HepG2 (cell line): Measurements from ENCODE around the gene MRPL38. TPM values are rescaled to one million over a fixed set of nuclear protein-coding genes. Genes with fewer than 3 reads are reported as not detected.

ENCODE experiments used
- AHR ChIP-seq: IDR thresholded peaks from 2 replicates; pipeline ENCODE4 v1.6.1; 2018; ENCODE audit warnings: missing genetic modification reagents, missing compliant biosample characterization
- AKAP8 ChIP-seq: sonication (generic); formaldehyde crosslinking; IDR thresholded peaks from 2 replicates; pipeline ENCODE4 v1.5.1; 2020; ENCODE audit warnings: mild to moderate bottlenecking, missing genetic modification reagents
- ATF7 ChIP-seq, 2 experiments: fragments of 450-650 bp in 1 of 2; sonication (generic) in 1 of 2; formaldehyde crosslinking in 1 of 2; IDR thresholded peaks; 2 replicates each; pipeline versions ENCODE4 v1.4.0 to v1.6.1; 2016 to 2020; ENCODE audit warnings: antibody characterized with exemption in 1 of 2, mild to moderate bottlenecking in 1 of 2, missing genetic modification reagents in 1 of 2
- BRD4 ChIP-seq: sonication (generic); formaldehyde crosslinking; IDR thresholded peaks from 2 replicates; pipeline ENCODE4 v1.4.0; 2020; ENCODE audit warnings: missing genetic modification reagents
- GMEB2 ChIP-seq: IDR thresholded peaks from 2 replicates; pipeline ENCODE4 v1.6.1; 2016; ENCODE audit warnings: missing biosample characterization, missing genetic modification reagents, low read depth
- GTF3A ChIP-seq: sonication (generic); formaldehyde crosslinking; conservative IDR thresholded peaks from 2 replicates; pipeline ENCODE4 v1.4.0; 2020; ENCODE audit warnings: mild to moderate bottlenecking, missing genetic modification reagents
- HNRNPUL1 ChIP-seq: fragments of 200-400 bp; formaldehyde crosslinking; IDR thresholded peaks from 2 replicates; pipeline ENCODE4 v1.6.1; 2017; ENCODE audit warnings: low read depth, mild to moderate bottlenecking, low read length, moderate library complexity
- MAFK ChIP-seq, 2 experiments: IDR thresholded peaks in 1 of 2; conservative IDR thresholded peaks in 1 of 2; 2 replicates each; pipeline ENCODE4 v1.6.1; 2011; ENCODE audit warnings: improper control_type of control experiment in 2 of 2, low read length in 2 of 2
- NONO ChIP-seq, 2 experiments: fragments of 450-650 bp in 1 of 2; sonication (generic) in 1 of 2; formaldehyde crosslinking in 1 of 2; IDR thresholded peaks in 1 of 2; conservative IDR thresholded peaks in 1 of 2; 2 replicates each; pipeline versions ENCODE4 v1.6.1 to v1.8.0; 2017 to 2022; ENCODE audit warnings: mild to moderate bottlenecking in 1 of 2, missing genetic modification reagents in 1 of 2, moderate library complexity in 1 of 2
- PAF1 ChIP-seq: IDR thresholded peaks from 2 replicates; pipeline ENCODE4 v1.6.1; 2016; ENCODE audit warnings: missing genetic modification reagents, missing compliant biosample characterization
- PRDM10 ChIP-seq: sonication (generic); formaldehyde crosslinking; IDR thresholded peaks from 2 replicates; pipeline ENCODE4 v1.4.0; 2020; ENCODE audit warnings: low read depth, missing genetic modification reagents
- RARG ChIP-seq: sonication (generic); formaldehyde crosslinking; IDR thresholded peaks from 2 replicates; pipeline ENCODE4 v1.4.0; 2020; ENCODE audit warnings: low read depth, mild to moderate bottlenecking, missing genetic modification reagents
- RBFOX2 ChIP-seq: fragments of 200-400 bp; formaldehyde crosslinking; IDR thresholded peaks from 2 replicates; pipeline ENCODE4 v1.6.1; 2017; ENCODE audit warnings: low read depth, mild to moderate bottlenecking, low read length
- SRSF9 ChIP-seq: fragments of 200-400 bp; formaldehyde crosslinking; IDR thresholded peaks from 2 replicates; pipeline ENCODE4 v1.6.1; 2018; ENCODE audit warnings: borderline replicate concordance, mild to moderate bottlenecking, low read depth, low read length; ENCODE audit not compliant: insufficient read depth, poor library complexity, severe bottlenecking
- SUZ12 ChIP-seq: fragments of 150-350 bp; IDR thresholded peaks from 2 replicates; pipeline ENCODE4 v1.6.1; 2014; ENCODE audit warnings: low read depth, low read length
- SYNCRIP ChIP-seq: fragments of 200-400 bp; formaldehyde crosslinking; IDR thresholded peaks from 2 replicates; pipeline ENCODE4 v1.6.1; 2018; ENCODE audit warnings: mild to moderate bottlenecking, low read depth, low read length; ENCODE audit not compliant: insufficient read depth
- ZFP82 ChIP-seq: sonication (generic); formaldehyde crosslinking; IDR thresholded peaks from 2 replicates; pipeline ENCODE4 v1.5.1; 2020; ENCODE audit warnings: mild to moderate bottlenecking, missing genetic modification reagents, borderline replicate concordance
- ZIK1 ChIP-seq: sonication (generic); formaldehyde crosslinking; IDR thresholded peaks from 2 replicates; pipeline ENCODE4 v1.5.0; 2020; ENCODE audit warnings: mild to moderate bottlenecking, low read depth, missing genetic modification reagents, borderline replicate concordance
- ZMAT5 ChIP-seq: sonication (generic); formaldehyde crosslinking; IDR thresholded peaks from 2 replicates; pipeline ENCODE4 v1.5.0; 2020; ENCODE audit warnings: mild to moderate bottlenecking, low read depth, missing genetic modification reagents, borderline replicate concordance
- ZNF235 ChIP-seq: sonication (generic); formaldehyde crosslinking; IDR thresholded peaks from 2 replicates; pipeline ENCODE4 v1.8.1; 2023; ENCODE audit warnings: mild to moderate bottlenecking, missing genetic modification reagents, borderline replicate concordance
- ZNF292 ChIP-seq: sonication (generic); formaldehyde crosslinking; IDR thresholded peaks from 2 replicates; pipeline ENCODE4 v1.8.1; 2022; ENCODE audit warnings: mild to moderate bottlenecking, low read depth, missing genetic modification reagents, borderline replicate concordance
- ZNF484 ChIP-seq: sonication (generic); formaldehyde crosslinking; IDR thresholded peaks from 2 replicates; pipeline ENCODE4 v1.5.1; 2020; ENCODE audit warnings: mild to moderate bottlenecking, low read depth, missing genetic modification reagents, borderline replicate concordance
- ZNF816 ChIP-seq: sonication (generic); formaldehyde crosslinking; IDR thresholded peaks from 2 replicates; pipeline ENCODE4 v1.8.0; 2022; ENCODE audit warnings: missing genetic modification reagents, mild to moderate bottlenecking, borderline replicate concordance
- ZSCAN20 ChIP-seq: sonication (generic); formaldehyde crosslinking; IDR thresholded peaks from 2 replicates; pipeline ENCODE4 v1.4.0; 2020; ENCODE audit warnings: missing genetic modification reagents, mild to moderate bottlenecking, borderline replicate concordance
- polyA plus RNA-seq, 8 experiments: library from polyadenylated mRNA; depleted of rRNA in 3 of 8; stranded (reverse) in 7 of 8; unstranded in 1 of 8; fragments of >200 nt; fragmentation: Illumina TruSeq in 4 of 8; extraction: Trizol in 4 of 8; gene quantifications; 2 replicates each; pipeline versions ENCODE4 v1.2.1 to v1.2.3, GENCODE V29; 2011 to 2016; ENCODE audit warnings: low read depth in 4 of 8, missing spikeins in 1 of 8, mixed read lengths in 1 of 8; ENCODE audit not compliant: insufficient read depth in 1 of 8
- total RNA-seq, 5 experiments: library from RNA; depleted of rRNA; stranded (reverse); fragments of >200 nt; fragmentation: Illumina TruSeq; extraction: Trizol; gene quantifications; 2 replicates each; pipeline ENCODE4 v1.2.3, GENCODE V29; 2016; ENCODE audit warnings: low read depth in 1 of 5

Gene MRPL38
- total and polyA plus RNA-seq, 2 of the 13 experiments (the other 11 are each of a cell fraction or from before 2014, with no cell fraction given), result 83.7 to 125 TPM

GRCh38 chr17:75888484-75888883 lies 16.2 kb downstream of the MRPL38 start (continued):
- TF ChIP-seq BRD4 (CRISPR knock-in tag) (no peak), SYNCRIP (no peak), AKAP8 (CRISPR knock-in tag) (no peak), ZIK1 (CRISPR knock-in tag) (no peak), ZFP82 (no peak), MAFK (conservative IDR thresholded peaks at IDR 0.05 in 1 of 2, IDR thresholded peaks at IDR 0.05 in 1 of 2; ENCODE audit: low read length in 2 of 2) (no peak), PRDM10 (CRISPR knock-in tag) (no peak), SRSF9 (no peak), ATF7 (IDR thresholded peaks at IDR 0.05) (no peak), ATF7 (CRISPR knock-in tag; IDR thresholded peaks at IDR 0.05) (no peak), NONO (IDR thresholded peaks at IDR 0.05) (no peak), NONO (CRISPR knock-in tag; conservative IDR thresholded peaks at IDR 0.05) (0 out of 2 replicates have a peak, but pooled peaks have one; percentile 31), ZNF816 (CRISPR knock-in tag) (no peak), GMEB2 (CRISPR knock-in tag) (no peak), ZMAT5 (CRISPR knock-in tag) (no peak), GTF3A (no peak), SUZ12 (no peak), RARG (CRISPR knock-in tag) (no peak), ZNF292 (CRISPR knock-in tag) (no peak), ZNF484 (no peak), ZSCAN20 (CRISPR knock-in tag) (no peak), HNRNPUL1 (no peak), PAF1 (peak; percentile 63; the same call in 1 of the 2 replicates), RBFOX2 (no peak), AHR (peak; percentile 27; the same call in 1 of the 2 replicates), ZNF235 (CRISPR knock-in tag) (no peak)
